HG03108 (cell line): ENCODE data around the gene MTA3.

ENCODE experiments used
- ATAC-seq: cut with Tn5 transposase; IDR thresholded peaks from one replicate; pipeline ENCODE4 v1.9.1; 2021; ENCODE audit warnings: moderate library complexity; ENCODE audit not compliant: unreplicated experiment

Gene MTA3

GRCh38 chr2:42658306-42658705, 89.9 kb downstream of the MTA3 start:
- ATAC-seq, result no peak

- ATAC-seq, result no peak
Measured at GRCh38 chr2:42659609-42660008, 91.2 kb downstream of the MTA3 start.

- ATAC-seq, result peak; percentile 70
Measured at GRCh38 chr2:42663106-42663780, 94.8 kb downstream of the MTA3 start.

GRCh38 chr2:42663828-42664227, 95.4 kb downstream of the MTA3 start:
- ATAC-seq, result peak; percentile 50

GRCh38 chr2:42673989-42674579, 105.7 kb downstream of the MTA3 start:
- no peak for ATAC-seq

GRCh38 chr2:42675815-42676214, 107.4 kb downstream of the MTA3 start:
- ATAC-seq, result no peak

- ATAC-seq, result no peak
Measured at GRCh38 chr2:42685303-42685702, 116.9 kb downstream of the MTA3 start.

- no peak for ATAC-seq
Measured at GRCh38 chr2:42693013-42693615, 124.7 kb downstream of the MTA3 start.

- ATAC-seq, result no peak
Measured at GRCh38 chr2:42693688-42694479, 125.5 kb downstream of the MTA3 start.

GRCh38 chr2:42696987-42697386, 128.6 kb downstream of the MTA3 start:
- no peak for ATAC-seq

- ATAC-seq, result no peak
Measured at GRCh38 chr2:42698940-42699339, 130.5 kb downstream of the MTA3 start.

GRCh38 chr2:42706836-42707235, 138.4 kb downstream of the MTA3 start:
- ATAC-seq, result no peak

GRCh38 chr2:42708179-42708578, 139.7 kb downstream of the MTA3 start:
- ATAC-seq, result no peak

GRCh38 chr2:42711896-42712295, 143.5 kb downstream of the MTA3 start:
- no peak for ATAC-seq

- ATAC-seq, result no peak
Measured at GRCh38 chr2:42712934-42713333, 144.5 kb downstream of the MTA3 start.

- ATAC-seq, result no peak
Measured at GRCh38 chr2:42713920-42714319, 145.5 kb downstream of the MTA3 start.

GRCh38 chr2:42714686-42715085, 146.3 kb downstream of the MTA3 start:
- no peak for ATAC-seq

GRCh38 chr2:42721898-42722297, 153.5 kb downstream of the MTA3 start:
- peak; percentile 5 for ATAC-seq

GRCh38 chr2:42722320-42723190, 154.1 kb downstream of the MTA3 start:
- ATAC-seq, result peak; percentile 95

- ATAC-seq, result no peak
Measured at GRCh38 chr2:42723465-42723864, 155.0 kb downstream of the MTA3 start.

- no peak for ATAC-seq
Measured at GRCh38 chr2:42724886-42725285, 156.5 kb downstream of the MTA3 start.
